Activated CD8-positive, alpha-beta memory T cell treated with anti-CD3 and anti-CD28 coated beads, Interleukin-2, amount 10 ng/mL, durations not matched to agents 7 days and 5 days (primary cell): ENCODE results near the gene FASN. TPM values are rescaled to one million over a fixed set of nuclear protein-coding genes. Genes with fewer than 3 reads are reported as not detected.
A peak's percentile ranks its signal among the peaks of the same experiment; 100 is the strongest.
"Not testable (repeated sequence)": the region's sequence is repeated elsewhere in the genome, so short reads cannot be mapped to it uniquely, and the experiment has no call there.

Source experiments
- ATAC-seq: fragments of 150-1000 bp; cut with Tn5 transposase; one replicate; pipeline ENCODE4 v1.10.0; 2021; ENCODE audit warnings: moderate library complexity
- CTCF ChIA-PET: fragments of 350-600 bp; sonication (Branson Sonifier 250); formaldehyde crosslinking; loops from one replicate; lab custom pipeline; 2021; ENCODE audit warnings: antibody characterized with exemption; lab: Charles Lee
- DNase-seq: peaks from one replicate; pipeline ENCODE4 v3.0.0-alpha.2; 2020
- H3K27ac Mint-ChIP-seq: one replicate; pipeline ENCODE4 v1.8.0; 2021; ENCODE audit warnings: mild to moderate bottlenecking, mixed read lengths
- H3K27me3 Mint-ChIP-seq: one replicate; pipeline ENCODE4 v1.8.0; 2021; ENCODE audit warnings: mixed read lengths
- H3K36me3 Mint-ChIP-seq: one replicate; pipeline ENCODE4 v1.8.0; 2021; ENCODE audit warnings: mild to moderate bottlenecking, mixed read lengths
- H3K4me1 Mint-ChIP-seq: one replicate; pipeline ENCODE4 v1.8.0; 2021; ENCODE audit warnings: mixed read lengths
- H3K4me3 Mint-ChIP-seq: one replicate; pipeline ENCODE4 v1.8.0; 2021; ENCODE audit warnings: mild to moderate bottlenecking, moderate library complexity, mixed read lengths
- H3K9me3 Mint-ChIP-seq: one replicate; pipeline ENCODE4 v1.8.0; 2022; ENCODE audit warnings: low read depth, mixed read lengths
- total RNA-seq, 2 experiments: library from RNA; stranded (reverse); gene quantifications; one replicate each; pipeline ENCODE4 v1.2.3, GENCODE V29; 2021

The FASN gene
- total RNA-seq: 100 to 1,000 TPM; 229 to 277 TPM

GRCh38 chr17:82098169-82098938 is at the start of gene FASN:
TSS of gene FASN (minus strand) at chr17:82098236. CDS start at chr17:82096445, 1,791 bp downstream.
- ATAC-seq: peak; percentile 80
- CTCF ChIA-PET: interaction anchor here (1.0 to 1.8 kb wide), 6 partner anchors 8 to 79 kb away, joined by 3 to 12 read pairs (median 8); partner anchors contain the start of gene DCXR
- Mint-ChIP-seq H3K4me3 (peak within 1 kb of the TSS; percentile 76), H3K9me3 (no peaks in the 10 kb centered on the region), H3K27me3 (no peaks in the 10 kb centered on the region), H3K27ac (peak within 1 kb of the TSS; percentile 49), H3K36me3 (peaks cover 2% of the 10 kb centered on the region), H3K4me1 (peaks cover 13% of the 10 kb centered on the region)
- peak; percentile 95 for DNase-seq

GRCh38 chr17:82146663-82147654 is 48.9 kb upstream of the FASN start:
- Mint-ChIP-seq H3K27me3 (no peaks in the 10 kb centered on the region), H3K27ac (no peak overlapping the region), H3K4me1 (no peaks in the 10 kb centered on the region), H3K36me3 (peaks cover 7% of the 10 kb centered on the region), H3K4me3 (no peak overlapping the region), H3K9me3 (no peaks in the 10 kb centered on the region)
- no peak for ATAC-seq
- CTCF ChIA-PET: interaction anchor here (1.4 kb wide), 1 partner anchor 115 kb away, joined by 5 read pairs; the partner anchor contains the start of gene RAC3
- DNase-seq: no peak

GRCh38 chr17:82145550-82146155 is 47.6 kb upstream of the FASN start:
- ATAC-seq (no peak), DNase-seq (no peak)
- CTCF ChIA-PET: interaction anchor here (0.9 to 1.4 kb wide), 2 partner anchors 114 to 186 kb away, joined by 3 to 5 read pairs; partner anchors contain the start of gene RAC3
- no peaks in the 10 kb centered on the region for H3K9me3 Mint-ChIP-seq
- H3K4me3 Mint-ChIP-seq: no peak overlapping the region
- no peaks in the 10 kb centered on the region for H3K4me1 Mint-ChIP-seq
- no peak overlapping the region for H3K27ac Mint-ChIP-seq
- peaks cover 7% of the 10 kb centered on the region for H3K36me3 Mint-ChIP-seq
- H3K27me3 Mint-ChIP-seq: no peaks in the 10 kb centered on the region

GRCh38 chr17:82143333-82143732 is 45.3 kb upstream of the FASN start:
- no peaks in the 10 kb centered on the region for H3K27me3 Mint-ChIP-seq
- no peaks in the 10 kb centered on the region for H3K4me1 Mint-ChIP-seq
- no peak overlapping the region for H3K4me3 Mint-ChIP-seq
- H3K36me3 Mint-ChIP-seq: peaks cover 7% of the 10 kb centered on the region
- no peak for ATAC-seq
- no peaks in the 10 kb centered on the region for H3K9me3 Mint-ChIP-seq
- CTCF ChIA-PET: interaction anchor here (1.6 kb wide), 1 partner anchor 45 kb away, joined by 5 read pairs; no protein-coding TSS in a partner anchor
- DNase-seq: no peak
- no peak overlapping the region for H3K27ac Mint-ChIP-seq

GRCh38 chr17:82139961-82140360 is 41.9 kb upstream of the FASN start:
- DNase-seq, ATAC-seq, H3K36me3 Mint-ChIP-seq, H3K27me3 Mint-ChIP-seq, H3K4me1 Mint-ChIP-seq, H3K27ac Mint-ChIP-seq, H3K9me3 Mint-ChIP-seq, H3K4me3 Mint-ChIP-seq: not testable (repeated sequence)
- CTCF ChIA-PET: interaction anchor here (1.0 kb wide), 1 partner anchor 109 kb away, joined by 3 read pairs; no protein-coding TSS in a partner anchor

GRCh38 chr17:82138511-82138992 is 40.5 kb upstream of the FASN start:
- H3K4me3 Mint-ChIP-seq: no peak overlapping the region
- DNase-seq (no peak), ATAC-seq (no peak)
- no peaks in the 10 kb centered on the region for H3K9me3 Mint-ChIP-seq
- no peaks in the 10 kb centered on the region for H3K4me1 Mint-ChIP-seq
- H3K27ac Mint-ChIP-seq: no peak overlapping the region
- H3K36me3 Mint-ChIP-seq: no peaks in the 10 kb centered on the region
- no peaks in the 10 kb centered on the region for H3K27me3 Mint-ChIP-seq
- CTCF ChIA-PET: no interaction called here

GRCh38 chr17:82134101-82134500 is 36.1 kb upstream of the FASN start:
- Mint-ChIP-seq H3K27me3 (no peaks in the 10 kb centered on the region), H3K4me1 (no peaks in the 10 kb centered on the region), H3K4me3 (no peak overlapping the region), H3K9me3 (no peaks in the 10 kb centered on the region), H3K27ac (no peak overlapping the region), H3K36me3 (no peaks in the 10 kb centered on the region)
- no peak for DNase-seq
- CTCF ChIA-PET: no interaction called here
- no peak for ATAC-seq

- not testable (repeated sequence) for ATAC-seq, H3K27ac Mint-ChIP-seq, H3K4me3 Mint-ChIP-seq, H3K36me3 Mint-ChIP-seq, H3K27me3 Mint-ChIP-seq, DNase-seq, H3K9me3 Mint-ChIP-seq, H3K4me1 Mint-ChIP-seq
- CTCF ChIA-PET: interaction anchor here (1.0 kb wide), 1 partner anchor 96 kb away, joined by 3 read pairs; the partner anchor contains the start of gene DCXR
Measured at GRCh38 chr17:82133166-82133953, 35.3 kb upstream of the FASN start.

GRCh38 chr17:82129095-82129494 is 31.1 kb upstream of the FASN start:
- CTCF ChIA-PET: no interaction called here
- DNase-seq: no peak
- Mint-ChIP-seq H3K9me3 (no peaks in the 10 kb centered on the region), H3K27me3 (no peaks in the 10 kb centered on the region), H3K4me3 (no peak overlapping the region), H3K4me1 (peaks cover 28% of the 10 kb centered on the region), H3K27ac (no peak overlapping the region), H3K36me3 (peaks cover 1% of the 10 kb centered on the region)
- ATAC-seq: no peak

GRCh38 chr17:82128287-82128686 is 30.3 kb upstream of the FASN start:
- H3K27ac Mint-ChIP-seq: no peak overlapping the region
- ATAC-seq: no peak
- peaks cover 28% of the 10 kb centered on the region for H3K4me1 Mint-ChIP-seq
- no peaks in the 10 kb centered on the region for H3K27me3 Mint-ChIP-seq
- H3K4me3 Mint-ChIP-seq: no peak overlapping the region
- CTCF ChIA-PET: interaction anchor here (0.9 kb wide), 1 partner anchor 23 kb away, joined by 3 read pairs; no protein-coding TSS in a partner anchor
- H3K36me3 Mint-ChIP-seq: peaks cover 1% of the 10 kb centered on the region
- DNase-seq: no peak
- H3K9me3 Mint-ChIP-seq: no peaks in the 10 kb centered on the region

GRCh38 chr17:82127704-82128103 is 29.7 kb upstream of the FASN start:
- DNase-seq (no peak), ATAC-seq (no peak)
- Mint-ChIP-seq H3K9me3 (no peaks in the 10 kb centered on the region), H3K36me3 (peaks cover 1% of the 10 kb centered on the region), H3K27me3 (no peaks in the 10 kb centered on the region), H3K4me3 (no peak overlapping the region), H3K27ac (peak overlapping the region; percentile 38), H3K4me1 (peaks cover 28% of the 10 kb centered on the region)
- CTCF ChIA-PET: interaction anchor here (0.9 to 1.5 kb wide), 3 partner anchors 9 to 98 kb away, joined by 3 to 8 read pairs (median 8); no protein-coding TSS in a partner anchor

- peak; percentile 21 for ATAC-seq
- no peaks in the 10 kb centered on the region for H3K27me3 Mint-ChIP-seq
- no peak overlapping the region for H3K4me3 Mint-ChIP-seq
- peak overlapping the region; percentile 85 for H3K27ac Mint-ChIP-seq
- no peaks in the 10 kb centered on the region for H3K9me3 Mint-ChIP-seq
- H3K4me1 Mint-ChIP-seq: peaks cover 28% of the 10 kb centered on the region
- peaks cover 1% of the 10 kb centered on the region for H3K36me3 Mint-ChIP-seq
- CTCF ChIA-PET: interaction anchor here (0.8 to 2.3 kb wide), 8 partner anchors 9 to 168 kb away, joined by 3 to 14 read pairs (median 5); partner anchors contain the start of gene DCXR
- no peak for DNase-seq
Measured at GRCh38 chr17:82127315-82127595, 29.2 kb upstream of the FASN start.
